ENCODE data around the gene TMPRSS6. TPM values are rescaled to one million over a fixed set of nuclear protein-coding genes. Genes with fewer than 3 reads are reported as not detected.

TMPRSS6 gene
- total RNA-seq, 1 donor from 2014 or later = not detected

GRCh38 chr22:37121887-37122591 is 12.5 kb upstream of the TMPRSS6 start:
- intact Hi-C loops (cut with DNase I) = no loop called here

GRCh38 chr22:37120569-37121340 is 11.2 kb upstream of the TMPRSS6 start:
- intact Hi-C loops (cut with DNase I) = no loop called here
- DNase-seq (ENCODE audit: low spot score) (no peak), ATAC-seq (no peak)

More at GRCh38 chr22:37121887-37122591, 12.5 kb upstream of the TMPRSS6 start:
- ATAC-seq = peak; percentile 32
- no peak for DNase-seq (ENCODE audit: low spot score)

- ATAC-seq (no peak), DNase-seq (ENCODE audit: low spot score) (no peak)
- intact Hi-C loops (cut with DNase I) = no loop called here
These were observed 10.4 kb upstream of the TMPRSS6 start for GRCh38 chr22:37119872-37120271.

GRCh38 chr22:37118083-37118482 is 8.6 kb upstream of the TMPRSS6 start:
- intact Hi-C loops (cut with DNase I) = no loop called here
- no peak for DNase-seq (ENCODE audit: low spot score)
- no peak for ATAC-seq

- ATAC-seq (no peak), DNase-seq (ENCODE audit: low spot score) (no peak)
- intact Hi-C loops (cut with DNase I) = no loop called here
These were observed 7.6 kb upstream of the TMPRSS6 start for GRCh38 chr22:37117092-37117491.

- DNase-seq (ENCODE audit: low spot score) = no peak
- ATAC-seq = no peak
- intact Hi-C loops (cut with DNase I) = no loop called here
These were observed 5.5 kb upstream of the TMPRSS6 start for GRCh38 chr22:37115032-37115431.

GRCh38 chr22:37113757-37114156 is 4.2 kb upstream of the TMPRSS6 start:
- DNase-seq (ENCODE audit: low spot score) (no peak), ATAC-seq (no peak)
- intact Hi-C loops (cut with DNase I) = no loop called here

- no peak for ATAC-seq
- intact Hi-C loops (cut with DNase I) = no loop called here
- no peak for DNase-seq (ENCODE audit: low spot score)
These were observed 2.7 kb upstream of the TMPRSS6 start for GRCh38 chr22:37112084-37112728.

GRCh38 chr22:37111156-37111717 is 1.7 kb upstream of the TMPRSS6 start:
- DNase-seq (ENCODE audit: low spot score) (no peak), ATAC-seq (no peak)
- intact Hi-C loops (cut with DNase I) = no loop called here

GRCh38 chr22:37107816-37108621 is 1.5 kb downstream of the TMPRSS6 start:
- intact Hi-C loops (cut with DNase I) = no loop called here
- DNase-seq (ENCODE audit: low spot score) = no peak
- no peak for ATAC-seq

- ATAC-seq = no peak
- DNase-seq (ENCODE audit: low spot score) = no peak
- intact Hi-C loops (cut with DNase I) = no loop called here
These were observed 3.5 kb downstream of the TMPRSS6 start for GRCh38 chr22:37105990-37106389.

- intact Hi-C loops (cut with DNase I) = no loop called here
- DNase-seq (ENCODE audit: low spot score) = no peak
- ATAC-seq = no peak
These were observed 4.4 kb downstream of the TMPRSS6 start for GRCh38 chr22:37105154-37105553.

GRCh38 chr22:37103656-37104452 is 5.7 kb downstream of the TMPRSS6 start:
- DNase-seq (ENCODE audit: low spot score) = no peak
- no peak for ATAC-seq
- intact Hi-C loops (cut with DNase I) = no loop called here

- ATAC-seq (no peak), DNase-seq (ENCODE audit: low spot score) (no peak)
- intact Hi-C loops (cut with DNase I) = no loop called here
These were observed 6.4 kb downstream of the TMPRSS6 start for GRCh38 chr22:37103151-37103550.

GRCh38 chr22:37101311-37102066 is 8.0 kb downstream of the TMPRSS6 start:
- DNase-seq (ENCODE audit: low spot score) (no peak), ATAC-seq (no peak)
- intact Hi-C loops (cut with DNase I) = no loop called here

GRCh38 chr22:37100589-37101127 is 8.9 kb downstream of the TMPRSS6 start:
- no peak for DNase-seq (ENCODE audit: low spot score)
- intact Hi-C loops (cut with DNase I) = no loop called here
- ATAC-seq = no peak

GRCh38 chr22:37098976-37099591 is 10.4 kb downstream of the TMPRSS6 start:
- intact Hi-C loops (cut with DNase I) = no loop called here

More at GRCh38 chr22:37098976-37099591, 10.4 kb downstream of the TMPRSS6 start:
- no peak for DNase-seq (ENCODE audit: low spot score)
- no peak for ATAC-seq

Measured in sciatic nerve (tissue), 2 donors.